ENCODE results near the gene GRK2.

GRCh38 chr11:67245046-67245445 lies 21.2 kb upstream of the GRK2 start:
- TF ChIP-seq CTCF (IDR thresholded peaks at IDR 0.05; ENCODE audit: control extremely low read depth in 1 of 3, insufficient read depth in 1 of 3, low read depth in 1 of 3, low read length in 3 of 3) (no peak), POLR2AphosphoS5 (IDR thresholded peaks at IDR 0.05; ENCODE audit: low read depth, low read length) (no peak; the same call in 1 of the 2 replicates), JUN (IDR thresholded peaks at IDR 0.05; ENCODE audit: low read depth, low read length) (no peak), POLR2A (IDR thresholded peaks at IDR 0.05; ENCODE audit: control extremely low read depth in 1 of 2, low read depth in 2 of 2, low read length in 2 of 2) (no peak)

Measured in H1 (cell line).